ENCODE results near the gene CCBE1. TPM values are rescaled to one million over a fixed set of nuclear protein-coding genes. Genes with fewer than 3 reads are reported as not detected.

CCBE1 gene
- total and polyA plus RNA-seq, 2 of the 4 experiments (the other 2 are of a cell fraction) = 64.8 to 148 TPM

- no peak overlapping the region for H2BK15ac ChIP-seq (ENCODE audit: low read depth, low read length)
- no peak overlapping the region for H2BK120ac ChIP-seq (ENCODE audit: low read depth, low read length)
- intact Hi-C loops (cut with micrococcal nuclease) (loop anchor here (10.0 kb wide), 1 partner anchor 275 kb away; no protein-coding TSS in a partner anchor), in situ Hi-C loops (cut with MboI; ENCODE audit: low sequenced_read_pairs) (loop anchor here (5.0 to 25.0 kb wide), 3 partner anchors 65 to 192 kb away; partner anchors contain the start of gene CCBE1), dilution Hi-C loops (cut with HindIII; ENCODE audit: low sequenced_read_pairs, unreplicated experiment) (no loop called here)
- H4K20me1 ChIP-seq (ENCODE audit: insufficient read depth, low read length) = peaks cover 9% of the 10 kb centered on the region; the same call in 1 of the 2 replicates
- peaks cover 11% of the 10 kb centered on the region for H3K4me1 ChIP-seq (ENCODE audit: control insufficient read depth, insufficient read depth, low read length)
- H2AK5ac ChIP-seq (ENCODE audit: low read depth, low read length) = no peak overlapping the region
- H2AFZ ChIP-seq (replicated peaks; ENCODE audit: low read length, poor library complexity) = no peak overlapping the region
- no peak overlapping the region for H3K4me3 ChIP-seq (ENCODE audit: insufficient read depth, low read depth, low read length)
- H3K18ac ChIP-seq (ENCODE audit: low read depth, low read length) = no peak overlapping the region; the same call in 1 of the 2 replicates
- H3K4ac ChIP-seq (ENCODE audit: low read depth, low read length) = no peak overlapping the region
- no peak overlapping the region for H3K56ac ChIP-seq (ENCODE audit: extremely low read depth, insufficient read depth, low read length)
- ATAC-seq (ENCODE audit: low read depth) = no peak
- no peak overlapping the region for H3K27ac ChIP-seq (ENCODE audit: insufficient read depth, low read length)
- TF ChIP-seq RCOR1 (IDR thresholded peaks at IDR 0.05; ENCODE audit: insufficient replicate concordance, low read length) = no peak
- no peak for TF ChIP-seq POLR2A (IDR thresholded peaks at IDR 0.05; ENCODE audit: low read depth, low read length)
- TF ChIP-seq SMC3 (IDR thresholded peaks at IDR 0.05; ENCODE audit: low read depth, low read length) = no peak
- TF ChIP-seq RFX5 (IDR thresholded peaks at IDR 0.05; ENCODE audit: low read depth, low read length) = no peak
- no peak for TF ChIP-seq MAFK (IDR thresholded peaks at IDR 0.05; ENCODE audit: low read depth, low read length)
- no peak for TF ChIP-seq ELK1 (IDR thresholded peaks at IDR 0.05; ENCODE audit: borderline replicate concordance, low read depth, low read length)
- no peak for TF ChIP-seq MXI1 (IDR thresholded peaks at IDR 0.05; ENCODE audit: borderline replicate concordance, low read depth, low read length)
- no peak for TF ChIP-seq NFE2L2 (IDR thresholded peaks at IDR 0.05; ENCODE audit: low read depth, low read length)
- no peak for TF ChIP-seq CHD1 (IDR thresholded peaks at IDR 0.05; ENCODE audit: low read depth, low read length)
- no peak for TF ChIP-seq CEBPB (IDR thresholded peaks at IDR 0.05; ENCODE audit: low read depth, low read length)
- no peak for TF ChIP-seq USF2 (IDR thresholded peaks at IDR 0.05; ENCODE audit: low read depth, low read length)
- TF ChIP-seq FOS (IDR thresholded peaks at IDR 0.05; ENCODE audit: low read depth, low read length) = no peak
- TF ChIP-seq BHLHE40 (IDR thresholded peaks at IDR 0.05; ENCODE audit: low read depth, low read length) = no peak
- no peak for TF ChIP-seq MAZ (IDR thresholded peaks at IDR 0.05; ENCODE audit: borderline replicate concordance, low read depth, low read length)
- CTCF ChIA-PET = interaction anchor here (0.6 to 2.5 kb wide), 3 partner anchors 27 to 115 kb away, joined by 3 to 13 read pairs (median 3); partner anchors contain the start of gene CCBE1
- POLR2A ChIA-PET (ENCODE audit: unreplicated experiment) = no interaction called here
- H4K5ac ChIP-seq (ENCODE audit: low read depth, low read length) = peak overlapping the region; percentile 46; the same call in 1 of the 2 replicates
- peaks cover 46 to 54% of the 10 kb centered on the region in 2 experiments for H3K79me1 ChIP-seq (ENCODE audit: low read depth in 1 of 2, low read length in 2 of 2)
- no peaks in the 10 kb centered on the region for H3K27me3 ChIP-seq (ENCODE audit: control insufficient read depth, insufficient read depth, low read length)
- no peak overlapping the region for H4K8ac ChIP-seq (ENCODE audit: low read depth in 2 of 2, low read length in 2 of 2)
- no peak overlapping the region for H4K91ac ChIP-seq (ENCODE audit: insufficient read depth, low read depth, low read length)
- H3K23ac ChIP-seq (ENCODE audit: low read depth, low read length) = no peak overlapping the region
- H2BK20ac ChIP-seq (ENCODE audit: low read depth, low read length) = no peak overlapping the region
- no TSS peak for BruUV-seq (replicated peaks)
- no peaks in the 10 kb centered on the region for H3K36me3 ChIP-seq (ENCODE audit: control insufficient read depth, insufficient read depth, low read length)
- no peak overlapping the region for H3K9ac ChIP-seq (ENCODE audit: low read depth, low read length)
- no peak overlapping the region for H2BK5ac ChIP-seq (ENCODE audit: low read depth, low read length, poor library complexity, severe bottlenecking)
- no peaks in the 10 kb centered on the region for H3K9me1 ChIP-seq (ENCODE audit: insufficient read depth, low read length)
- no peak overlapping the region for H2AK9ac ChIP-seq (replicated peaks; ENCODE audit: low read depth, low read length, poor library complexity)
- no peak overlapping the region for H3K14ac ChIP-seq (replicated peaks; ENCODE audit: low read depth, low read length)
- no CpG with 5 or more reads among the region's 6 CpGs for WGBS, 2 experiments (ENCODE audit: extremely low coverage in 2 of 2, insufficient read length in 1 of 2)
- no peak for DNase-seq
- no peak overlapping the region for H3K4me2 ChIP-seq (ENCODE audit: low read depth, low read length)
- H3K9me3 ChIP-seq (ENCODE audit: control insufficient read depth, insufficient read depth, low read length) = no peaks in the 10 kb centered on the region
Measured at GRCh38 chr18:59629894-59630293, 67.3 kb downstream of the CCBE1 start.

Data from IMR-90 (cell line).